GM08714 (cell line): Measurements from ENCODE around the gene PDPK1.

Experiments
- H3K4me3 ChIP-seq: fragments of 200-500 bp; sonication (Bioruptor generic); 2 replicates; pipeline ENCODE4 v1.5.1; 2014; ENCODE audit warnings: mild to moderate bottlenecking, low read length, inconsistent platforms
- ZNF274 ChIP-seq: IDR thresholded peaks from 2 replicates; pipeline ENCODE4 v1.6.1; 2012; ENCODE audit warnings: mild to moderate bottlenecking, low read depth, low read length

The PDPK1 gene

DNA sequence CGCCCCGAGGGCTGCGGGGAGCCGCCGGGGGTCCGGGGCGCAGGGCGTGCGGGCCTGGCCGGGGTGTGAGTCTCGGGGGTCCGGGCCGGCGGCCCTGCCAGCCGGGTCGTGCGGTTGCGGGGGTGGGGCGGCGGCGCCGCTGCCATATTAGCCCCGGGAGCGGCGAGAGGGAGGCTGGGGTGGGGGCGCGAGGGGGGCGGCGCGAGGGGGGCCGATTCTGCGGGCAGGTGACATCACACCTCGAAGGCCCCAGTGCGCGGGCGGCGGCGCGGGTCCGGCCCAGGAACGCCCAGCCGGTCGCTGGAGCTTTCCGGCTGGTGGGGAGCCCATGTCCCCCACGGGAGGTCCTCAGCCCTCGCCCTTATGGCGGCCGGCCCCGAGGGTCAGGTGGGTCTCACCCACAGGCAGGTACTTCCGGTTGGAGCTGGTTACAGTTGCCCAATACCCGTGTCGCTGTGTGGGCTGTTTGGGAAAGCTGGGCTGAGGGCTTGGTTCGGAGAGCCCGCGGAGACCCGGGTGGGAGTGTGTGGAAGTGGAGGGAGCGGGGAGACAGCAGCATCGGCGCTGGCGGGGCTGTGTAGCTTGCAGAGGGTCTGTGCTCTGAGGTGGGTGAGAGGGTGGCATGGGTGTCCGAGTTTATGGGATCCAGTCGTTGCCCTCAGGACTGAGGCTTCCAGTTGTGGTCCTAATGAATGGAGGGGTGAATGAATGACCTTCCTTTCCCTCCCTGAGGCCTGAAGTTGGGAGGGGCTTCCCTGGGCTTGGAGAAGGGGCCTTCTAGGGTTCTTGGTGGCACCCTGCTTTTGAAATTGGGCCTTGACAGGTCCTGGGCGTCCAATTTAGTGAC is 23.3 kb upstream of the PDPK1 start:
- TF ChIP-seq ZNF274, result no peak
- peak overlapping the region; percentile 73 for H3K4me3 ChIP-seq

- peak overlapping the region; percentile 73 for H3K4me3 ChIP-seq
- TF ChIP-seq ZNF274, result no peak
Observed at GRCh38 chr16:2515180-2515851, 22.5 kb upstream of the PDPK1 start.

DNA sequence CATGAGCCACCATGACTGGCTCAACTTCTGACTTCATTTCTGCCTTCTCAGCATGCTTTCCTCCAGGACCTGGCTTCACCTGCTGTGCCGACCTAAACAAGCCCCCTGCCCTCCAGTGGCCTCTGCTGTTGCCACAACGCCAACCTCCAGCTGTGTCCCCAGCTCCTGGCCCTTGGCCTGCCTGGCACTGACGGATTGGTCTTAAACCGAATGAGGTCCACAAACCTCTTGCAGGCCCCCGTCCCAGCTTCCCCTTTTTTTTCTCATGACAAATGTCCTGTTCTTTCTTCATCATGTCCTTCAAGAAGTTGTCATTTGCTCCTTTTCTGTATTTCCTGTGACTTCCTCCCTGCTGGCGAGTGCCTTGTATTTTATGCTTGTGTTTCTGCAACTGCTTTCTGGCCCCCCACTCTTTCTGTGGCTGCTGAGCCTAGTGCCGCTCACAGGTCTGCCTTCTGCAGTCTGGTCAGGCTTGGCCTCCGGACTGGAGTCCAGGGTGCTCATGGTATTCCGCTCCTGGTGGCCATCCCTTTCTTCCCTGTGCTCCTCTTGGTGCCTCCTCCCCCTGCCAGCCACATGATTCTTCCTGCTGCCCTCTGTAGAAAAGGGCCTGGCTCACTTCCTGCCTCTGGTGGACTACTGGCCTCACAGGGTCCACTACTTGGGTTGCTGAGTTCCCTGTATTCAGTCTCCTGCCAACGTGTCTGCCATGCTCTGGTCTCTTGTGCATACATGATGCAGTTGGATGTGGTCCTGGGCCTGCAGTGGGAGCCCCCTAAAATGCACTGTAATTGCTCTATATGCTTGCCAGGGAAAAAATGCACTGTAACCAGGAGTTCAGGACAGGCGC is 21.2 kb upstream of the PDPK1 start:
- H3K4me3 ChIP-seq, result no peak overlapping the region
- no peak for TF ChIP-seq ZNF274

- H3K4me3 ChIP-seq, result no peak overlapping the region
- no peak for TF ChIP-seq ZNF274
Observed at GRCh38 chr16:2517954-2518605, 19.7 kb upstream of the PDPK1 start.

- TF ChIP-seq ZNF274, result no peak
- no peak overlapping the region for H3K4me3 ChIP-seq
Observed at GRCh38 chr16:2518823-2519710, 18.8 kb upstream of the PDPK1 start.

GRCh38 chr16:2519711-2520080 is 18.1 kb upstream of the PDPK1 start:
- H3K4me3 ChIP-seq, result no peak overlapping the region; the same call in 1 of the 2 replicates
- no peak for TF ChIP-seq ZNF274

- no peak for TF ChIP-seq ZNF274
- peak within 1 kb of the TSS; percentile 68; the same call in 1 of the 2 replicates for H3K4me3 ChIP-seq
Observed at GRCh38 chr16:2520097-2520783, 17.6 kb upstream of the PDPK1 start, which contains the start of gene AMDHD2. TSS of gene AMDHD2 (plus strand) at chr16:2520371. CDS start at chr16:2520459, 88 bp downstream.

DNA sequence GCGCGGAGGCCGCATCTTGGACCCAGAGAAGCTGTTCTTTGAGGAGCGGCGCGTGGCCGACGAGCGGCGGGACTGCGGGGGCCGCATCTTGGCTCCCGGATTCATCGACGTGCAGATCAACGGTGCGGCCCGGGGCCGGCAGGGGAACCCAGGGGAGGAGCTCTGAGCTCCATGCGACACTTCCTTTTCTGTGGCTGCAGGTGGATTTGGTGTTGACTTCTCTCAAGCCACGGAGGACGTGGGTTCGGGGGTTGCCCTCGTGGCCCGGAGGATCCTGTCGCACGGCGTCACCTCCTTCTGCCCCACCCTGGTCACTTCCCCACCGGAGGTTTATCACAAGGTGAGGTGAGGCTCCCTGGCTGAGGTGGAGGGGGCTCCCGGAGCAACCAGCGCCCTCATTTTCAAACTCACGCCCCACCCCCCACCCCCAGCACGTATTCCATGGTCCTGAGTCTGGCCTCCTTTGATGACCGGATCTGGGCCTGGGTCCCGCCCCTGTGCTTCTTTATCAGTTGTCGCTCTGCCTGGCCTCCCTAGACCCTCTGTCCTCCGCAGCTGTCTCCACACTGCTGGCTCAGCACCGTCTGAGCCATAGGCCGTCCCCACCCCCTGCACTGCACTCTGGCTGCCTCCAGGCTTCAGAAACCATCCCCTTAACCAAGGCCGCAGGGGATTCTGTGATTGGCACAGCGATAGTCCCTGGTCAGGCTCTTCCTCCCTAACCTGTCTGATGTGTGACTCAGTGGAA is 16.9 kb upstream of the PDPK1 start:
- TF ChIP-seq ZNF274, result no peak
- peak overlapping the region; percentile 68; the same call in 1 of the 2 replicates for H3K4me3 ChIP-seq

DNA sequence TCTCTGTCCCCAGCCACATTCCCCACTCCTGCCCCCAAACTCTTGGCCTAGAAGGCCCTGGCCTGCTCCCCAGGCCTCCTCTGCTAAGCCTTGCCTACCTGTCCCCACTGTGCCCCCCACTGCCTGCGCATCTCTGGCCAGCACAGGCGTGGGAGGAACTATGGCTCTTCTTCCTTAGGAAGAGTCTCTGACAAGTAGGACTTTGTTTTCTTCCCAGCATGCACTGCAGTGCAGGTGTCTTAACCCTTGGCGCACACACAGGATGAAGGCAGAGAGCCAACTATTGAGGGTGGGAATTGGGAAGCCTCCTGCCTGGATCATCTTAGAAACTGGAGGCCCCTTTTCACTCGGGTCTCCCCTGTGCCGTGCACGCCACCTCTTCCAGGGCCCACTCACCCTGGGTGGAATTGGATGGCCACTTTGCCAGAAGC is 14.0 kb upstream of the PDPK1 start:
- TF ChIP-seq ZNF274, result no peak
- H3K4me3 ChIP-seq, result no peak overlapping the region

DNA sequence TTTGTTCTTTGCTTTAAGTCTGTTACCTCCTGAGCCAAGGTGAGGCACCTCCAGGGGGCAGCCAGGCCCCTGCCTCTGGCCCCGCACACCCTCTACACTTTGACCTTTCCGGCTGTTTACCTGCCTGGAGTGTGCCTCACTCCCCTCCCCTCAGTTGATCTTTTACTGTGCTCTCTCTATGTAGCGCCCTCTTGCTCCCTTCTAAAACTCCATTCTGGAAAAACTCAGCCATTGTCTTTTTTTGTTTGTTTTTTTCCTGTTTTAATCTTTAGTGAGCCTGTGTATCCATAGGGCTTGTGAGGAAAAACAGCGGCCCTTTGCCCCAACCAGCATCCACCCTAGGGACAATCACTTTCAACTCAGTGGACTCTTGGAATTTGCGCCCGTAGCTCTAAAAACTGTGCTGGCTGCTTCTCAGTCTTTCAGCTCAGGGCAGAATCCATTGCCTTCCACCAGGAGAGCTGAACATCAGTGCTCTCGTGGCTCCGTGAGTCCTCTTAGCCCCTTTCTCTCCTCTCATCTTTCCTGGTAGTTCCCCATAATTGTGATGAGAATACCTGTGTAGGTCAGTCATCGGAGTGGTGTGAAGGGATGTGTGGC is 13.4 kb upstream of the PDPK1 start:
- H3K4me3 ChIP-seq, result no peak overlapping the region

DNA sequence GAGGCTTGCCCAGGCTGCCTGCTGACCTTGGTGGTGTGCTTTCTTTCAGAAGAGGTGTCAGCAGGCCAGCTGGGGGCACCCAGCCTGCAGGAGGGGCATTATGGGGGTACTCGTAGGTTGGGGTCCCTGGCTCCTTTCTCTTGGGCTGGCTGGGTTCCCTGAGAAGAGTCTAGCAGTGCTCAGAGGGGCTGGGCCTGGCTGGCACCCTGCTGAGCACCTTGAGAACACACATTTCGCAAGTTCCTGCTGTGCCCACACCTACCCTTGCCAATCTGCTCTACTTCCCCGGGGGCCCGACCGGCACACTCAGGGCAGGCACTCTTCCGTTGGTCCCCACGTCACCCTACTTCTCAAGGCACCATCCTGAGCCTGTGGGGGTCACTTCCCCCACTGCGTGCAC is 11.7 kb upstream of the PDPK1 start:
- TF ChIP-seq ZNF274, result no peak
- no peak overlapping the region for H3K4me3 ChIP-seq

More for the DNA sequence above, 13.4 kb upstream of the PDPK1 start:
- no peak for TF ChIP-seq ZNF274
